ENCODE data around the gene INHBC. TPM values are rescaled to one million over a fixed set of nuclear protein-coding genes. Genes with fewer than 3 reads are reported as not detected.

Gene INHBC
- total RNA-seq, 2 donors from 2014 or later = not detected

- H3K27me3 Mint-ChIP-seq = no peaks in the 10 kb centered on the region
- peak overlapping the region; percentile 65 for H3K4me3 Mint-ChIP-seq
- ATAC-seq (replicated peaks) = no peak
- H3K27ac Mint-ChIP-seq = peak overlapping the region; percentile 63
- peaks cover 94% of the 10 kb centered on the region for H3K36me3 Mint-ChIP-seq (ENCODE audit: low read depth)
- no peaks in the 10 kb centered on the region for H3K9me3 Mint-ChIP-seq
- H3K4me1 Mint-ChIP-seq = peaks cover 28% of the 10 kb centered on the region
Measured at GRCh38 chr12:57474430-57474829, 39.8 kb downstream of the INHBC start.

GRCh38 chr12:57474862-57475261, 40.3 kb downstream of the INHBC start:
- Mint-ChIP-seq H3K4me1 (peaks cover 32% of the 10 kb centered on the region), H3K9me3 (no peaks in the 10 kb centered on the region), H3K36me3 (ENCODE audit: low read depth) (peaks cover 94% of the 10 kb centered on the region), H3K27me3 (no peaks in the 10 kb centered on the region), H3K4me3 (peak overlapping the region; percentile 65), H3K27ac (peak overlapping the region; percentile 63)
- no peak for ATAC-seq (replicated peaks)

- ATAC-seq (replicated peaks) = no peak
- H3K27me3 Mint-ChIP-seq = no peaks in the 10 kb centered on the region
- no peak overlapping the region for H3K27ac Mint-ChIP-seq
- H3K4me1 Mint-ChIP-seq = peaks cover 34% of the 10 kb centered on the region
- peak overlapping the region; percentile 92 for H3K4me3 Mint-ChIP-seq
- no peaks in the 10 kb centered on the region for H3K9me3 Mint-ChIP-seq
- peaks cover 89% of the 10 kb centered on the region for H3K36me3 Mint-ChIP-seq (ENCODE audit: low read depth)
Measured at GRCh38 chr12:57475271-57476161, 40.9 kb downstream of the INHBC start.

- peak overlapping the region; percentile 92 for H3K4me3 Mint-ChIP-seq
- H3K27ac Mint-ChIP-seq = peak overlapping the region; percentile 96
- H3K36me3 Mint-ChIP-seq (ENCODE audit: low read depth) = peaks cover 82% of the 10 kb centered on the region
- peak; percentile 31 for ATAC-seq (replicated peaks)
- no peaks in the 10 kb centered on the region for H3K27me3 Mint-ChIP-seq
- no peaks in the 10 kb centered on the region for H3K9me3 Mint-ChIP-seq
- peaks cover 42% of the 10 kb centered on the region for H3K4me1 Mint-ChIP-seq
Measured at GRCh38 chr12:57476162-57476992, 41.8 kb downstream of the INHBC start.

- no peak for ATAC-seq (replicated peaks)
- Mint-ChIP-seq H3K27me3 (no peaks in the 10 kb centered on the region), H3K27ac (peak overlapping the region; percentile 96), H3K4me3 (peak overlapping the region; percentile 92), H3K4me1 (peaks cover 46% of the 10 kb centered on the region), H3K9me3 (no peaks in the 10 kb centered on the region), H3K36me3 (ENCODE audit: low read depth) (peaks cover 74% of the 10 kb centered on the region)
Measured at GRCh38 chr12:57476993-57477709, 42.6 kb downstream of the INHBC start.

GRCh38 chr12:57477710-57478681, 43.4 kb downstream of the INHBC start:
- ATAC-seq (replicated peaks) = peak; percentile 74
- Mint-ChIP-seq H3K27me3 (no peaks in the 10 kb centered on the region), H3K4me1 (peaks cover 47% of the 10 kb centered on the region), H3K27ac (peak overlapping the region; percentile 96), H3K4me3 (peak overlapping the region; percentile 92), H3K9me3 (no peaks in the 10 kb centered on the region), H3K36me3 (ENCODE audit: low read depth) (peaks cover 66% of the 10 kb centered on the region)

GRCh38 chr12:57479043-57479375, 44.4 kb downstream of the INHBC start:
- no peak for ATAC-seq (replicated peaks)
- no peaks in the 10 kb centered on the region for H3K27me3 Mint-ChIP-seq
- H3K36me3 Mint-ChIP-seq (ENCODE audit: low read depth) = peaks cover 56% of the 10 kb centered on the region

GRCh38 chr12:57479376-57480115, 45.0 kb downstream of the INHBC start, which contains the start of gene ARHGAP9:
Gene ARHGAP9, minus strand, starts transcription at chr12:57479866. Its CDS starts 460 bp downstream, at chr12:57479406.
- ATAC-seq (replicated peaks) = peak; percentile 64
- Mint-ChIP-seq H3K27ac (peak within 1 kb of the TSS; percentile 96), H3K27me3 (no peaks in the 10 kb centered on the region), H3K4me1 (peaks cover 44% of the 10 kb centered on the region), H3K9me3 (no peaks in the 10 kb centered on the region), H3K36me3 (ENCODE audit: low read depth) (peaks cover 51% of the 10 kb centered on the region), H3K4me3 (peak within 1 kb of the TSS; percentile 92)

More at GRCh38 chr12:57479043-57479375, 44.4 kb downstream of the INHBC start:
- H3K4me1 Mint-ChIP-seq = peaks cover 49% of the 10 kb centered on the region
- peak overlapping the region; percentile 92 for H3K4me3 Mint-ChIP-seq
- peak overlapping the region; percentile 96 for H3K27ac Mint-ChIP-seq
- no peaks in the 10 kb centered on the region for H3K9me3 Mint-ChIP-seq

- Mint-ChIP-seq H3K4me3 (peak overlapping the region; percentile 92), H3K27ac (peak overlapping the region; percentile 96), H3K4me1 (peaks cover 36% of the 10 kb centered on the region), H3K9me3 (no peaks in the 10 kb centered on the region), H3K36me3 (ENCODE audit: low read depth) (peaks cover 29% of the 10 kb centered on the region), H3K27me3 (no peaks in the 10 kb centered on the region)
- no peak for ATAC-seq (replicated peaks)
Measured at GRCh38 chr12:57481671-57482070, 47.1 kb downstream of the INHBC start.

- Mint-ChIP-seq H3K4me3 (no peak overlapping the region), H3K9me3 (no peaks in the 10 kb centered on the region), H3K27me3 (no peaks in the 10 kb centered on the region), H3K36me3 (ENCODE audit: low read depth) (peaks cover 21% of the 10 kb centered on the region), H3K27ac (peak overlapping the region; percentile 39), H3K4me1 (peaks cover 34% of the 10 kb centered on the region)
- no peak for ATAC-seq (replicated peaks)
Measured at GRCh38 chr12:57483466-57483865, 48.9 kb downstream of the INHBC start.

- Mint-ChIP-seq H3K4me3 (no peak overlapping the region), H3K9me3 (no peaks in the 10 kb centered on the region), H3K36me3 (ENCODE audit: low read depth) (peaks cover 32% of the 10 kb centered on the region), H3K27me3 (no peaks in the 10 kb centered on the region), H3K27ac (no peak overlapping the region), H3K4me1 (peaks cover 31% of the 10 kb centered on the region)
- ATAC-seq (replicated peaks) = no peak
Measured at GRCh38 chr12:57485695-57486094, 51.1 kb downstream of the INHBC start.

GRCh38 chr12:57487055-57487596, 52.5 kb downstream of the INHBC start:
- peak overlapping the region; percentile 88 for H3K27ac Mint-ChIP-seq
- peaks cover 46% of the 10 kb centered on the region for H3K36me3 Mint-ChIP-seq (ENCODE audit: low read depth)
- no peaks in the 10 kb centered on the region for H3K27me3 Mint-ChIP-seq
- peak overlapping the region; percentile 87 for H3K4me3 Mint-ChIP-seq
- H3K4me1 Mint-ChIP-seq = peaks cover 26% of the 10 kb centered on the region
- H3K9me3 Mint-ChIP-seq = no peaks in the 10 kb centered on the region
- no peak for ATAC-seq (replicated peaks)
